Umbilical cord (tissue), 2 donors: ENCODE measurements around the gene GNG4. TPM values are rescaled to one million over a fixed set of nuclear protein-coding genes. Genes with fewer than 3 reads are reported as not detected.

Experiments used
- DNase-seq: peaks from one replicate; pipeline ENCODE4 v3.0.0-alpha.2; 2015; ENCODE audit warnings: low spot score
- total RNA-seq: library from RNA; depleted of rRNA; stranded (reverse); fragments of >200 nt; gene quantifications from one replicate; pipeline ENCODE4 v1.2.3, GENCODE V29; 2014; ENCODE audit warnings: low replicate concordance; ENCODE audit not compliant: insufficient read depth

Gene GNG4
- total RNA-seq, 1 donor from 2014 or later = 1.9 TPM

DNA sequence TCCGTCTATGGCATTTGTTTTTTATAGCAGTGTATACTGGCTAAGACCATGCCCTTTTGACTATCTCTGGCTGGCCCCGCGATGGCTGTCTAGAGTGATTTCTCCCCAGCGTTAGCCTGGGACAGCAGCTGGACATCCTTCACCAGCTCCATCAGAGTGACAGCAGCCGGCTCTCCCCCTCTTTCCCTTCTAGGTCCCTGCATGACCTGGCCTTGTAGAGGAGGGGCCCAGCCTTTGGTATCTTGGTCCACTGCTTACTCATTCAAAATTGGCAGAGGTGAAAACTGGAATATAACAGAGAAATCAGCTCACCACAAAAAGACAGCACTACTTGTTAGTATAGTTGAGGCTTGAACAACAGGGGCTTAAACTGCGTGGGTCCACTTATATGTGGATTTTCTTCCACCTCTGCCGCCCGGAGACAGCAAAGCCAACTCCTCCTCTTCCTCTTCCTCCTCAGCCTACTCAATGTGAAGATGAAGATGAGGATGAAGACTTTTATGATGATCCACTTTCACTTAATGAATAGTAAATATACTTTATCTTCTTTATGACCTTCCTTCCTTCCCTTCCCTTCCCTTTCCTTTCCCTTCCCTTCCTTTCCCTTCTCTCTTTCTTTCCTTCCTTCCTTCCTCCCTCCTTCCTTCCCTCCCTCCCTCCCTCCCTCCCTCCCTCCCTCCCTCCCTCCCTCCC, 116.0 kb downstream of the GNG4 start:
- DNase-seq = no peak

DNA sequence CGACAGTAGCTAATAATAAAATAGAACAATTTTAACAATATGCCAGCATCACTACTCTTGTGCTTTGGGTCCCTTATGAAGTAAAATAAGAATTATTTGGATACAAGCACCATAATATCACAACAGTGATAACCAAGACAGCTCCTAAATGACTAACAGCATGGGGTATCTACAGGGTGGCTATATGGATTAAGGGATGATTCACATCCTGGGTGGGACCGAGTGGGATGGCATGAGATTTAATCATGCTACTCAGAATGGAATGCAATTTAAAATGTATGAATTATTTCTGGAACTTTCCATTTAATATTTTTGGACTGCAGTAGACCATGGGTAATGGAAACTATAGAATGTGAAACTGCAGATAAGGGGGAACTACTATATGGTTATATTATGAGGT, 117.2 kb downstream of the GNG4 start:
- DNase-seq = peak; percentile 40

DNA sequence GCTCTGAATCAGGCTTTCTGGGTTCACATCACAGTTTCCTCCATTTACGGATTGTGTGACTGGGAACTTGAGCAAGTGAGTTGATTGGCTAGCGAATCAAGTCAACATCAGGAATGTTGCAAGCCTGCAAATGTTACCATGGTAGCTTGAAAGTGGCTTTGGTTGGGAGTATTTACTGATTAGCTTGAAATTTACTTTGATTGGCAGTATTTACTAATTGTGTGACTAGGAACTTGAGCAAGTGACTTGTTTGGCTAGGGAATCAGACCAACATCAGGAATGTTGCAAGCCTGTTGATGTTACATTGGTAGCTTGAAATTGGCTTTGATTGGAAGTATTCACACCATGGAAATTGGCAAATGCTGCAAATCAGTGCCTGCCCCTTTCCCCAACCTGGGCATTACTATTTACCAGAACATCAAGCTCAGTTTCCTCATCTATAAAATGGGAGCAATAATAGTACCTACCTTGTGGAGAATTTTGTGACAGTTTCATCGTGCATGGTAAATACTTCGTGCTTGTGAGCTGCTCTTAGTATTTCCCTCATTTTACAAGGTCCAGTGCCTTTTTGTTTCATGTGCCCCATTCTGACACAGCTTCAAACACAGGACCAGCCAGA, 122.3 kb downstream of the GNG4 start:
- DNase-seq = no peak

DNA sequence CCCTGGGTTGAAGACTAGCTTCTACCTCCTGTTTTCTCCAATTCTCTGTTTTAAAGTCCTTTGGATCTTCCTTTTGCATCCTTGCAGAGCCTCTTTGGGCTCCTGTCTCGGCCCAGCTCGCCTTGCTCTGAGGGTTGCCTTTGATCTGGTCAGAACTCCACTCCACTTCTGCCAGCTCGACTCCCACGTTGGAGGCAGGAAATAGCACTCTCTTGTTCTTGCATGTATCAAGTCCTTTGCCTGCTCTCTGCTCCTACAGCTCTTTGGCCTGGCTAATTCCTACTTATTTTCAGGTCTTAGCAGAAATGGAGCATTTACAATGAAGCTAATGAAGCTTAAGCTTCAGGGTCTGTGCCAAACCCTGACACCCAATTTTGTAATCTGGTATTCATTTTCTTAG, 124.3 kb downstream of the GNG4 start:
- no peak for DNase-seq

DNA sequence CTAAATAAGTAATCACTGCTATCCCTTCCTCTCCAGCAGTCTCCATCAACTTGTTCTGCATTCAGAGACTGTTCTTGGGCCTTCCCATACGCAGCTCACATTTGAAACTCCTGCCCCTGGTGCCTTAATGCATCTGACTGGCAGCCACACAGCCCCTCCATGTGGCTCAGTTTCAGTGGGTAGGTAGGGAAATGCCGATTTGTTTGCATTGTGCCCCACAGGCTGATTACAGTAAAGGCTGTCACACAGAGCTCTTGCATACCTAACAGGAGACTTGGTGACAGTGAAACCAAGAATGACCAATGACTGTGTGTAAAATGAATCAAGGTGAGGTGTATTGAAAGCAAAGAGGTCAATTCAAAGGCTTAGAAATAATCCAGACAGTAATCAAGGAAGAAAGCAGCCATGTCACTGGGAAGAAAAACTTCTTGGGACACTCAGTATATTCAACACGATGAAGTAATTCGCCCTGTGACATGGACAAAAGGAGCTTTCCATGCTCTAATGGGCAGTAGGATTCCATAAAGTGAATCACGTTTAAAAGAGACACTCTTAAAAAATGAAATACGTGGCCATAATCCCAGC, 132.6 kb downstream of the GNG4 start:
- DNase-seq = no peak

DNA sequence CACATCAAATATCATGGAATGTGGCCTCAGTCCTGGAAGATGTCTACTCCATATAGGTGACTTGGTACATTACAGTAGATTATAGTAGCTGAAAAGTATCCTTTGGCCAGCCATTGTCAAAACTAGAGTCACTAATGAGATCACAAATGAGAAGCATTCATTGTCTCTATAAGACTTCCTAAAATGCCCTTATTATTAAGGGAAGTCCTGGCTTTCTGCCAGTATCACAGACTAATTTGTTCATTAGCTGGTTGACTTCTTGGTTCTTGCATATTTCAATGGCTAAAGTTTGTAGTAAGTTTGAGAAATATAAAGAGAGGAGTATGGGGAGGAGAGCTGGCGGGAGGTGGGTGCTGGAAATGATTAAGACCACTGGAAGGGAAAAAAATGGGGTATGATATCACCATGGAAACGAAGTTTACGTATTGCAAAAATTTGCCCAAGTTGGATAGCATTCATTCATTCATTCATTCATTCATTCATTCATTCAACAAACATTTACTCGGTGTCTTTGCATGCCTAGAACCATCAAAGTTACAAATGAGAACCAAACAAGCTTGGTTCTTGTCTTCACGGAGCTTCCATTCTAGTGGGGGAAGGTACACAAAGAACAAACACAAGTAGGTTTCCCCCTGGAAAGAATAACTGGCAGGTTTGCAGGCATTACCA, 133.6 kb downstream of the GNG4 start:
- DNase-seq = no peak

DNA sequence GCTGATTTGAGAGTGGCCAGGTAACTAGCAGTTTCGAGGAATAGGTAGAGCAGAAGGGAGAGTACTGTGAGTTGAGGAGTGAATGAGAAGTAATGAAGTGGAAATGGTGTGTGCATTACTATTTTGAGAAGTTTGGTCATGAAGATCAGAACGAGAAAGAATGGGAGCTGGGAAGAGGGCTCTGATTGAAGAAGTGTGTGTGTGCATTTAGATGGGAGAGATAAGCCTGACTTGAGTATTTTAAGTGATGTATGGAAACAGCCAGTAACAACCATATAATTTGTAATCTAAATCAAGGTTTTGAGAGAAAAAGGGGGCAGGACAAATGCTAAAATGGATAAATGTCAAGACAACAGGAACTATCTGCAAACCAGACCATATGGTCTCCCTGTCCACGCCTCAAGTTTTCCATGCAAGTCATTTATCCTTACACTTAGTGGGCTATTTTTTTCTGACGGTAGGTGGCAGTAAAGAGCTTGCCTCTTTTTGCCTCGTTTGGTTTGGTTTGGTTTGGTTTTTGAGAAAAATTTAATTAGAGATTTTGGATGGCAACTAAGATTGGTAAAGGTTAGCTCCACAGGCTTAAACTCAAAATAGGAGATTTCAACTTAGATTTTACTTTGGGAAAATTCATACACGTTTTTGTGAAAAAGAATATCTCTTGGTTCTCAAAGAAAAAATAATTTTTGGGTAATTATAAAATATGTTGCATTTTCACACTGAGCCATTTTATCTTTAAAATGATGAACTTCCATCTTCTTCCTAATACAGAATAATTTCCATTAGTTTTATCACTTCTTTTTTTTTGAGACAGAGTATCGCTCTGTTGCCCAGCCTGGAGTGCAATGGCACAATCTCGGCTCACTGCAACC, 135.9 kb downstream of the GNG4 start:
- peak; percentile 87 for DNase-seq

DNA sequence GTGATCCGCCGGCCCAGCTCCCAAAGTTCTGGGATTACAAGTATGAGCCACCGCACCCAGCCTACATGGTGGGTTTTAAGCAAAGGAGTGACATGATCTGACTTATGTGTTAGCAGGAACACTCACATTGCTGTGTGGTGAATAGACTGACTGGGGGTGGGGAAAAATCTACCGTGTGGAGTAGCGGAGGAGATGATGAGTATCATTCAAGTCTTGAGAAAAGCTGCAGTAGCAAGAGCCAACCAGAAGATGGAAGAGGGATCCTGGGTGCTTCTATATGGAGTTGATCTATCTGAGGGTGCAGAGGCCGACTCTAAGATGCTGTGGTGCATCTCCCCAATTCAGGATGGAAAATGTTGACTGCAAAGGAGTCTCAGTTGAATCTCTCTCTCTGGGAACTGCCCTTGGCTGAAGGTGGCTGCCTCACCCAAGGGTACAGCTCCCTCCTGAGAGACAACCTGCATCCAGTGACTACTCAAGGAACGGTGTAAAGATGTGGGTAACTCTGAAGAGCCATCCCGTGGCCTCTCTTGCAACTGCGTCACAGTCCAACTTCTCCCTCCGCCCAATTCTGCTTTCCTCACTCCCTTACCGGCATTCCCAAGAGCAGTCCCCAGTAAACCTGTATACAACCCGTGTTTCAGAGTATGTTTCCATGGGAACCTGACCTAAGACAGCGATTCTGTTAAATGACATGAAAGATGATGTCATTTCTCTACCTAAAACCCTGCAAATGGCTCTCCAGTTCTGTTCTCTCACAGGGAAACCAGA, 137.9 kb downstream of the GNG4 start:
- no peak for DNase-seq

DNA sequence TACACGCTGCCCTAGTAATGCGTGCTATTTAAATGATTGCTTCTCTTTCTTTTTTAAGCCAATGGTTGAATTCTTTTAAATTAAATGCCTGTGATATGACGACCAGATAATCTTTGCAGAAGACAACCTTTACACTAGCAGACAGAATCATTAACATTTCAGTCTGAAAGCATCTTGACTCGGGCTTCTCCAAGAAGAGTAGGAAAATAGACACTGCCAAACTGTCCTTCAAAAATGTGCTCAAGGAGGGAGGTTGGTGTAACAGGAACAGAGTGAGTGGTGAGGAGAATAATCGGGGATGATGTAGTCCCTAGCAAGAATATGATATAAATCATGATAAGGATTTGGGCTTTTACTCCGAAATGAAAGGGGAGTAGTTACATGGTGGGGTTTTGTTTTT, 138.8 kb downstream of the GNG4 start:
- DNase-seq = no peak

DNA sequence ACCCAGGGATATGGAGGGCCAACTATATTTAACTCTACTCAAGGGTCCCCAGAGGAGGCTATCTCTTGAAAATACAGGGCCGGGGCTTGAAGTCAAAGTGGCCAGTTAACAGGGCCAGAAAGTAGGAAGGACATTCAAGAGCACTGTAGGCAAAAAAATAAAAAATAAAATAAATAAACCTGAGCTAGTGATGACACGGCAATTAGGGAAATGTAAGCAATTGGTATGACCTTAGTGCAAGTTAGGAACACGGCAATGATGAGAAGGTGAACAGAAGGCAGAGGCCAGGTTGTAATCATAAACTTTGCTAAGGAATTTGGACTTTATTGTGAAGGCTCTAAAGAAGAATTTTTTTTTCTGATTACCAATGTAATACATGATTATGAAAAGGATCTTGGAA, 142.0 kb downstream of the GNG4 start:
- no peak for DNase-seq

DNA sequence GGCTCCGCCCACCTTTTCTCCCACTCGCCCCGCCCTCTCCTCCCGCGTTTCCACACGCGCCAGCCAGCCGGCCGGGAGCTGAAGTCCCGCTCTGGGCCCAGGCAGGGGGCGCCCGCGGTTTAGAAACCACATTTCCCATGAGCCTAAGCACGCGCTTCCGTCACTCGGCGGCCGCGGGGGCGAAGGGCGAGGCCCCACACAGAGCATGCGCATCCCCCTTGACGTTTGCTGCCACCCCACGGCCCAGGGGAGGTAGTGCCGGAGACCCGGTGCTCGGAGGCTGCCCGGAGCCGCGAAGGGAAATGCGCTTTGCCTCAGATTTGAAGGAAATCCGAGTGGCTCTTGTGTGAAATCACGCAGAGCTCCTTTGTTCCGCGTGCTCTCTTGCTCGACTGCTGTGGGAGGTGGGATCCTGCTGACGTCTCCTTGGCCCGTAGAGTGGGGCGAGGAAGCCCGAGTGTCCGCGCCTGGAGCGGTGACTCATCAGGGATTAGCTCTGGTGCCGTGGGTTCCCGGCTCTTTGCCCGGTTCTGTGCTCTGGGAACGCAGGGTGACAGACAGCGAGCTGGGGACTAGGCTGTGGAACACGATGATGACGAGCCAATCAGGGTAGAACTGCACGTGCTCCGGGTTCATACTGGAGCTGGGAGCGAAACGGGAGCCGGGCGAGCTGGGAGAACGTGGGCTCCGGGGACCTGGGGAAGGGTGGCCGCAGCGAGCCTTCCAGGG, 144.9 kb downstream of the GNG4 start:
- peak; percentile 100 for DNase-seq

DNA sequence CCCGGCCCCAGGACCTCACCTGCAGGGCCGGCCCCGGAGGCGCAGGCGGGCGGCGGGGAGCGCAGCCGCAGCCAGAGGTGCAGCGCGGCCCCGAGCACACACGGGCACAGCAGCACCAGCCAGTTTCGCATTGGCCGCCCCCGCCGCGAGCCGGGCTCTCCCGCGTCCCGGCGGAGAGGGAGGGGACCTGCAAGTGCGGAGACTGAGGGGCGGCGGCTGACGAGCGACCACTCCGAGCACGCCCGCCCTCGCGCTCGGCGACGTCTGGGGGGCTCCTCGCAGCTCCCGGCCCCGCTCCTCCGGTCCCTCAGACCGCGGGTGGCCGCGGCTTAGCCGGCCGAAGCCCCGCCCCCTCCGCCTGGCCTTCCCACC, 145.5 kb downstream of the GNG4 start, which contains the start of gene B3GALNT2:
Gene B3GALNT2 (minus strand): TSS at position 331 of the 372 bp plus-strand sequence. CDS start 200 bp downstream, at position 131.
- no peak for DNase-seq

DNA sequence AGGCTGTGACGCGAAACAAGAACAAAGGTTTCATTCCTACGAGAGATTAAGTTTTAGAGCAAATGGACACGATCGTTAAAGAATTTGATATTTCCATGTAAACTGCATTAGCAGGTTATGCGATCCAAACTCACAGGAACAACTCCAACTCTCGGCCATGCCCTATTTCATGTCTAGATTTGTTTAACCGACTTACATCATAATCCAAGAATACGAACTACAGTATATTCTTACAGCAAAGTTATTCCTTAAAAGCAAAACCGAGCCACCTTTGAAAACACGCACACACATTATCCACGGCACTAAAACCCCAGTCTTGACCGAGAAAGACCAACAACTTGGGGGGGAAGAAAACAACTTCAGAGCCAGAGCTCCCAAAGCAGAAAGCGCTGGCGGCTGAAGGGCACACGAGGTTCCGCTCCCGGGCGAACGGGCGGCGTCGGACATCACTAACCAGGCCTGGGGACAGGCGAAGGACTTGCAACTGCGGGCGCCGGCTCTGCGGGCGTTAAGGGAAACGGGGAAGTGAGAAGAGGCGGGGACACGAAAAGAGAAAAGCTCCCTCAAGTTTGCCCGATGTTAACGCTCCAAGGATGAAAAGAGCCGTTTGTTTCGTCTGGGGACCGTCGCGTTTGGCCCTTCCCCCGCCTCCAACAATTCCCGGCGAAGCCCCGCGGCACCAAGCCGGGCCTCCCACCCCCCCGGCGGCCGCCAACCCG, 146.0 kb downstream of the GNG4 start:
- peak; percentile 70 for DNase-seq

DNA sequence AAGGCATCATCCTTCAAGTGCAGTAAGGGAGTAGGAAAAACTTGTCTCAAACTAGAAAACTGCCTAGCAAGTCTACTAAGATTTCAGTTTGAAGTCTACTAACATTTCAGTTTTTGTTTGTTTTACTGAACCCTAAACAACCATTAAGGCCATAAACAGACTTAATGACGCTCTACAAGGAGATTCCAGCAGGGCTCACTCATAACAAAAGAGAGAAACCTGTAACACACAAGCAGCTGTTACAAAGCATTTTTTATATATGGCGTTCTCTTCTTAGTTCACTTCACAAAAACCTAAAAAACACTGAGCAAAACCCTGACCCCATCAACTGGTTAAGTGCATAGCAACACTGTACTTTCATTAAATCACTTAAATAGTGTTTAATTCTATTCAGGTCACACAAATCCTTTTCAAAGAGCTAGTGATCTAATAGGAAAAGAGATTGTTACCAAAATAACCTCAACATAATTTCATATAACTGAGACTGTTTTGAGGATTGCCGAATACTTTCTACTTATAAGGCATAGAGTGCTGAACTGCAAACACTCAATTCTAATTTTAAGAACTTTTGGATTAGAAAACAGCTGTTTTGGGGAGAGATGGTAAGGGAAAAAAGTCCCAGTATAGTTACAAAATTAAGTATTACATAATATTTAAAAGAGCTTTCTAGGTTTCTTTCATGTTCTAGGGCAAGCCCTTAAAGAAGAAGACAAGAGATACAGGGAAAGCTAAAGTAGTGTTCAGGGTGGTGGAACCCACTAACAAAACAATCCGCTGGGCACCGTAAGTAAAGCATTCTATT, 146.8 kb downstream of the GNG4 start:
- peak; percentile 39 for DNase-seq

DNA sequence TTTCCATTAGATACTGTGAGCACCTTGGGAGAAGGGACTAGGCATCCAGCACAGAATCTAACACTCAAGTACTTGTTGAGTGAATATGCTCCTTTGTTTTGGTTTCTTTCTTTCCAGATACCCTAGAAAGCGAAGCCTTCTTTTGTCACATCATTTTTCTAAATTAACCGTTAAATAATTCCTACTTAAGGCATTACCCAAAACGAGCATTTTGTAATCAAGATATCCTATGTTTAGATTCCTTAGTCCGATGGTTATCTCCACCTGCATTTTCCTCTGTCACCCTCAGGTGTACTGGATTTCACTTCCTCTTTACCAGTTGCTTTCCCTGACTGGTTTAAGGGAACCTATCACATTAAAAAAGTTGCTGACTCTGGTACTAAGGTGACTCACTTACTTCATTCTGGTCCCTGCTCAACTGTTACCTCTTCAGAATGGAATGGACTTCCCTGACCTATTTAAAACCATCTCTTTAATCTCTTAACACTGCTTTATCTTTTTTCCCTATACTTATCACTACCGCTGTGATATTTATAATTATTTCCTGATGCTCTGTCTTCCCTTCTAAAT, 148.5 kb downstream of the GNG4 start:
- no peak for DNase-seq
